ENCODE measurements around the gene AP1B1.
"Not testable (repeated sequence)": the region's sequence is repeated elsewhere in the genome, so short reads cannot be mapped to it uniquely, and the experiment has no call there.

Gene AP1B1

DNA sequence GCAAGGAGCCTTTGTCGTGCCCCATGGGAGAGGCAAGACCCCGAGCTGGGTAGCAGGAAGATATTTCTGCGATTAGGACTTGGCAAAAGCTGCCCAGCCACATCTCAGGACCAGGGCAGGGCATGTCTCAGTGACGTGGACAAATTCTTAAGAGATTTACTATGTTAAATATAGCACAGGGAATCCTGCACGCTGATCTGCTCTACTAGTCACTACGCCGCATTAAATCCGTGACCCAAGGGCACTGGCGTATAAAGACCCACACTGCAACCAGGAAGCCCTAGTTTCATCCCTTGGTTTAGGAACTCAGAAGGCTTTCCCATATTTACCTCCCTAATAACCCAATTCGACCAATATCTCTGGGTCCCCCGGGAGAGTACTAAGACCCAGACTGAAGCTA is 35.1 kb downstream of the AP1B1 start:
- in situ Hi-C loops (cut with HindIII; ENCODE audit: low pct_unique_long_range_greater_than_20kb, low sequenced_read_pairs), result no loop called here
- TF ChIP-seq JUND (IDR thresholded peaks at IDR 0.05; ENCODE audit: low read depth), result no peak
- DNase-seq (ENCODE audit: low read depth in 1 of 2, low spot score in 1 of 2), result no peak

DNA sequence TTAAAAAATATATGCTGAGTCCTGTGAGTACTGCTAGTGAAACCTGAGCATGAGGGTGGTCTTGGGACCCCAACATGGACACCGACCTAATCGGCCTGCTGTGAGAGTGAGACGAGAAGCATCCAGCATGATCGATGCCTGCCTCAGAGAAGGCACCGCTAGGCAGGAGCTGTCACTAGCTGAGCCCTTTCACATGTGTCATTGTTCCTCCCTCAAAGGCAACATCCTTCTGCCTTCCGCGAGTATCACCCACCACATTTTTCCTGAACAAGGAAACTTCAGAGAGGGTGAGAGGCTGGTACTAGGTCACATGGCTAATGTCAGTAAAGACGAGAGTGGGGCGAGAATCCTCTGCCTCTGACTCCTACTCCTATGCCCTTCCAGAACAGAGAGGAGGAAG is 35.6 kb downstream of the AP1B1 start:
- no peak for DNase-seq (ENCODE audit: low read depth in 1 of 2, low spot score in 1 of 2)
- in situ Hi-C loops (cut with HindIII; ENCODE audit: low pct_unique_long_range_greater_than_20kb, low sequenced_read_pairs), result no loop called here
- no peak for TF ChIP-seq JUND (IDR thresholded peaks at IDR 0.05; ENCODE audit: low read depth)

DNA sequence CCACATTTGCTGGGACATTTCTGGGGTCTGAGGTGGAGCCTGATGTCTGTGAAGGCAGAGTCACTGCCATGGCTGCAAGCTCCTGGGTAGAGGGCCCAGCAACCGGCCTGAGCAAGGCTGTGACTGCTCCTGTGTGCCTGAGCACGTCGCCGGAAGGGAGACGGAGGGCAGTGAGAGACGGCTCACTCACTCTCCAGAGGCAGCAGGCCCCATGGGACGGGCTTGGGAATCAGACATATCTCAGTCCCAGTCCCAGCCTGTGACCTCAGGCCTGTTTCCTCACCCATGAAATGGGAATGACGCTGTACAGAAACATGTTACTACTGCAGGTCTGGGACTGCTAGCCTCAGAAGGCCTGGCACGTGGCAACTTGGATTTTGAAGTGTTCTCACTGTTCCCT is 36.5 kb downstream of the AP1B1 start:
- in situ Hi-C loops (cut with HindIII; ENCODE audit: low pct_unique_long_range_greater_than_20kb, low sequenced_read_pairs), result no loop called here
- DNase-seq (ENCODE audit: low read depth in 1 of 2, low spot score in 1 of 2), result no peak
- no peak for TF ChIP-seq JUND (IDR thresholded peaks at IDR 0.05; ENCODE audit: low read depth)

DNA sequence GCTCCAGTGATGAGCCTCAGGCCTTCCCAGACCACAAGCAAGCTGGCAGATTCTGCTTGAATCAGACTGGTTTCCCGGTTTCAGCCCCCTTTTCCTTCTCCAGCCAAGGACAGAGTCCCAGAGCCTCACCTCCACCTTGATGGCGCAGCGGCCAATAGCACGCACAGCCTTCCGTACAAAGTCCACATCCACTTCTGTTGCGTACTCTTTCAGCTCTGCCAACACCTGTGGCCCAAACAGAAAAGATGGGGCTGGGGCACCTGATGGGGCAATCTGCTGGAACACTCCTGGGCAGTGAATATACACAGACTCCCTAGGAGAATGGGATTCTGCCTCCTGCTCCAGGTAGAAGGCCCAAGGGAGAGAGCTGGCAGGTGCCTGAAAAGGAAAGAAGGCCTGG is 37.3 kb downstream of the AP1B1 start:
- TF ChIP-seq JUND (IDR thresholded peaks at IDR 0.05; ENCODE audit: low read depth), result no peak
- DNase-seq (ENCODE audit: low read depth in 1 of 2, low spot score in 1 of 2), result no peak
- in situ Hi-C loops (cut with HindIII; ENCODE audit: low pct_unique_long_range_greater_than_20kb, low sequenced_read_pairs), result no loop called here

DNA sequence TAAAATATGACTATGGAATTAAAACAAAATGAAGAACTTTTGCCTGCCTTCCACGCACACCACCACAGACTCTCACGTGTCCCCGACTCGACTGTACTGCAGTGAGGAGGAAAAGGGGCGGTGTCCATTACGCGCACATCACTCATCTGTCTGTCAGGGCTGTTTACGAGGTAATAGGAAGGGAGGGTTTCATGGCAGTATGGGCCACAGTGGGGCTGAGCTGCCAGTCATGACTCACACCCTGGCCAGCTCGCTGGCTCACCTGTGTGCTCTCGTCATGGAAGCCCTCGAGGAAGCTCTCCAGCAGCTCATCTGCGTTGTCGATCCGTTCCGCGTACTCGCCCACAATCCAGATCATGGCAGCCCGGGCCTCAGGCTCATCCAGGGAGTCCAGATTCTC is 39.4 kb downstream of the AP1B1 start:
- no peak for DNase-seq (ENCODE audit: low read depth in 1 of 2, low spot score in 1 of 2)
- in situ Hi-C loops (cut with HindIII; ENCODE audit: low pct_unique_long_range_greater_than_20kb, low sequenced_read_pairs), result no loop called here
- TF ChIP-seq JUND (IDR thresholded peaks at IDR 0.05; ENCODE audit: low read depth), result no peak

DNA sequence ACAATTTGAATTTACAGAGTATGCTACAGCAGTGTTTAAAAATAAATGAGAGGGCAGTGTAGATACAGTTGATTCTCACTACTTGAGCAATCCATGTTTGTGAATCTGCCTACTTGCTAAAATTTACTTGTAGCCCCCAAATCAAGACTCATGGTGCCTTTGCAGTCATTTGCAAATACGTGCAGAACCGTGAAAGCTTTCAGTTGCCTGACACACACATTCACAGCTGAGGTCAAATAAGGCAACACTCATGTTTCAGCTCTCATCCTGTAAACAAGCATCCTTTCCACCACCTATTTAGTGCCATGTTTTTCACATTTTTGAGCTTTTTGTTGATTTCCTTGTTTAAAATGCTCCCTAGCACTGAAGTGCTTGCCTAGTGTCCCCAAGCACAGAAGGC is 40.3 kb downstream of the AP1B1 start:
- DNase-seq (ENCODE audit: low read depth in 1 of 2, low spot score in 1 of 2), result no peak
- in situ Hi-C loops (cut with HindIII; ENCODE audit: low pct_unique_long_range_greater_than_20kb, low sequenced_read_pairs), result no loop called here
- TF ChIP-seq JUND (IDR thresholded peaks at IDR 0.05; ENCODE audit: low read depth), result no peak

DNA sequence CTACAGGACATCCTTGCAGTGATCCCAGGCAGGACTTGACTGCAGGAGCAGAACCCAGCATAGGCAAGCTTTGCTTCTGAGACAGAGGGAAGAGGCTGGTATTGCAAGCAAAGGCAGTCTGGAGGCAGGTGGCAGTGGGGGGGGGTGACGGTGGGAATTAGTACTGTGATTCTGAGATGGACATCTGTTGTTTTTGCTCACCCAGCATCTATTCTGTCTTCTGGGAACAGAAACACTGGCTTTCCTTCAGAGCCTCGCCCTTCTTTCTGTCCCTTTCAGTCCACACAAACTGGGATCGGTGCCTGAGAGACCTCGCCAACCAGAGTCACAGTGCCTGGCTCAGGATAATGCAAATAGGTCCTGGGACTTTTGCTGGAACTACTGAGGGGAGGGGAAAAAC is 41.7 kb downstream of the AP1B1 start:
- no peak for DNase-seq (ENCODE audit: low read depth in 1 of 2, low spot score in 1 of 2)
- in situ Hi-C loops (cut with HindIII; ENCODE audit: low pct_unique_long_range_greater_than_20kb, low sequenced_read_pairs), result no loop called here
- TF ChIP-seq JUND (IDR thresholded peaks at IDR 0.05; ENCODE audit: low read depth), result no peak

DNA sequence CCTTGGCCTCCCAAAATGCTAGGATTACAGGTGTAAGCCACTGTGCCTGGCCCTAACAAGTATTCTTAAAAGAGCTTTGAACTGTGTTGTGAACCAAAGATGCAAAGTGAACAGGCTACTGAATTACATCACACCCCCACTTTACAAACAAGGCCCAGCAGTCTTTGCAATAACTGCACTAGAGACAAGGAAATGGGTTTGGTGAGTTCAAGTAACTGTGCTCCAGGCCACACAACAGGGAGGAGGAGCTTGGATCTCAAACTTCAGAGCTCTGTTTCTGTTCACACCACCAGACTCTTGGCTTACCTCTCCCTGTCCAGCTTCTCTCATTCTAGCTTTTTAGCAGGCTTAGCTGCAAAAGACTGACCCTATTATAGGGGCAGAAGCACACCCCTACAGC is 42.4 kb downstream of the AP1B1 start:
- in situ Hi-C loops (cut with HindIII; ENCODE audit: low pct_unique_long_range_greater_than_20kb, low sequenced_read_pairs), result no loop called here
- no peak for TF ChIP-seq JUND (IDR thresholded peaks at IDR 0.05; ENCODE audit: low read depth)
- DNase-seq (ENCODE audit: low read depth in 1 of 2, low spot score in 1 of 2), result peak; percentile 57 to 79

DNA sequence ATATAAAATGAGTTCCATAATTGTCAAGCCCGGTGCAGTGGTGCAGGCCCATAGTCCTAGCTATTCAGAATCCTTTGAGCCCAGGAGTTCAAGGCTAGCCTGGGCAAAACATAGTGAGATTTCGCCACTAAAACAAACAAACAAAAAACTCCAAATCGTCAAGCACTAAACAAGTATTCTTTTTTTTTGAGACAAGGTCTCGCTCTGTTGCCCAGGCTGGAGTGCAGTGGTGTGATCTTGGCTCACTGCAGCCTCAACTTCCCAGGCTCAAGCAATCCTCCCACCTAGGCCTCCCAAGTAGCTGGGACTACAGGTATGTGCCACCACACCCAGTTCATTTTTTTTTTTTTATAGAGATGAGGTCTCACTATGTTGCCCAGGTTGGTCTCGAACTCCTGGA is 43.5 kb downstream of the AP1B1 start:
- DNase-seq (ENCODE audit: low read depth in 1 of 2, low spot score in 1 of 2); in situ Hi-C loops (cut with HindIII; ENCODE audit: low pct_unique_long_range_greater_than_20kb, low sequenced_read_pairs): not testable (repeated sequence)

DNA sequence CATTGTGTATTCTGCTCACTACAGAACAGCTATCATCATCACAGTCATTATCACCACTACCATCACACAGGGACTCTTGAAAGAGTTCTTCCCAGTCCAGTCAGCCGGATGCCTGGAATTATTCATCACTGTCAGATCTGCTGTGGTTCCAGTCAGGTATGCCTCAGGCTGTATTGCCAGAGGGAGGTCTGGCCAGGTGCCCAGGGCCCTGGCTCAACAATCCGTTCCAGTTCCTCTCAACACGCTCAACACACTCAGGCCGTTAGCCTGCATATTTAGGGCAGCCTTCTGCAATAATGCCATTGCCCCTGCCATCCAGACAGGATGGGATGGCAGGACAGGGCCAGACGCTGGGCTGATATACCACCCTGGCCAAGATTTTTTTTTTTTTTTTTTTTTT is 44.2 kb downstream of the AP1B1 start:
- no peak for TF ChIP-seq JUND (IDR thresholded peaks at IDR 0.05; ENCODE audit: low read depth)
- in situ Hi-C loops (cut with HindIII; ENCODE audit: low pct_unique_long_range_greater_than_20kb, low sequenced_read_pairs), result no loop called here
- peak in 1 of 2 experiments; percentile 70 for DNase-seq (ENCODE audit: low read depth in 1 of 2, low spot score in 1 of 2)

DNA sequence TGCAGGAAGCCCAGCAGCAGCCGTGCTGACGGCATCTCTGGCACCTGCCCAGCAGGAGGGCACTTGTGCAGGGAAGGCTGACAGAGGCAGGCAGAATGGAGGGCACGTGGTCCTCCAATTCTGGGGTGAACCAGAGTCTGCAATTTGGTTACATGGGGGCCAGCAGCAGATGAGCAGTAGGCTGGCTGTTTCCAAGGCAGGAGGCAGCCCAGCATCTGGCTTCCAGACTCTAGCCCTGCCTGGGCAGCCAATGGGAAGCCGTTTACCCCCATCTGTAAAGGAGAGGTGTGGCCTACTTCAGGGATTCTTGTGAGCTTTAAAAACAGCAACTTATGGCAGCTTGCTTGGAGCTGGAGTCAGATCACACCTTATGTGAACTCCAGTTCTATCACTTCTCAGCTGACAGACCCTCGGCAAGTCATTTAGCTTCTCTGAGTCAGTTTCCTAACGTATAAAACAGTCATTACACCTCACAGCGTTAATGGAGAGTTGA is 45.0 kb downstream of the AP1B1 start:
- TF ChIP-seq JUND (IDR thresholded peaks at IDR 0.05; ENCODE audit: low read depth), result no peak
- in situ Hi-C loops (cut with HindIII; ENCODE audit: low pct_unique_long_range_greater_than_20kb, low sequenced_read_pairs), result no loop called here
- peak; percentile 43 to 53 for DNase-seq (ENCODE audit: low read depth in 1 of 2, low spot score in 1 of 2)

DNA sequence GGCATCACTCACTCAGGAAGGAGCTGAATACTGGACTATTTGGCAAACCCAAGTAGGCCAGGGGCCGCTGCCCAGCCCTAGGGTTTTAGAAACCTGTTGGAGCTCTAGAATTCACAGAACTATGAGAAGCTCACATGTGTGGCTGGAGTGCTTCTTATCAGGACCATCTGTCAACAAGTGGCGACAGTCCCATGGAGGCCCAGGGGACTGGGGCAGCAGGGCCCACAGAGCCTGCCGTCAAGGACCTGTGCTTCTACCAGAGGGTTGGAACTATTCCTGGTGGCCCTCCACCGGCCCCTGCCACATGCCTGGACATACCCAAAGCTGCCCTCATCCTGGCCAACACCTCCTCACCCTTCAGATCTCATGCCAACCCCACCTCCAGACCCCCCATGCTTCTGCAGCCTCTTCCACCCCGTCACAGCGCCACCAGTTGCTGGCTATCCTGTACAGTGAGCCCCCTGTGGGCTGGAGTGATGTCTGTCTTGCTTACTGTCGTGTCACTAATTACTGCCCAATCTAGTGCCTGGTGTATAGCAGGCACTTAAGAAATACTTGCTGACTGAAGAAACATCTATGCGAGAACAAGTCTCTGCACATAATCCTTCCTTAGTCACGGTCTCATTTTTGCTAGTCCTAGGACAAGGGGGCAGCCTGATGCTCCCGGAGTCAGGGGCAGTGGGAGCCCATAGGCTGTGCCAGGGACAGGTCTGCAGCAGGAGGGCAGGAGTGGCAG is 45.6 kb downstream of the AP1B1 start:
- TF ChIP-seq JUND (IDR thresholded peaks at IDR 0.05; ENCODE audit: low read depth), result no peak
- DNase-seq (ENCODE audit: low read depth in 1 of 2, low spot score in 1 of 2), result peak; percentile 47 to 79
- in situ Hi-C loops (cut with HindIII; ENCODE audit: low pct_unique_long_range_greater_than_20kb, low sequenced_read_pairs), result no loop called here

DNA sequence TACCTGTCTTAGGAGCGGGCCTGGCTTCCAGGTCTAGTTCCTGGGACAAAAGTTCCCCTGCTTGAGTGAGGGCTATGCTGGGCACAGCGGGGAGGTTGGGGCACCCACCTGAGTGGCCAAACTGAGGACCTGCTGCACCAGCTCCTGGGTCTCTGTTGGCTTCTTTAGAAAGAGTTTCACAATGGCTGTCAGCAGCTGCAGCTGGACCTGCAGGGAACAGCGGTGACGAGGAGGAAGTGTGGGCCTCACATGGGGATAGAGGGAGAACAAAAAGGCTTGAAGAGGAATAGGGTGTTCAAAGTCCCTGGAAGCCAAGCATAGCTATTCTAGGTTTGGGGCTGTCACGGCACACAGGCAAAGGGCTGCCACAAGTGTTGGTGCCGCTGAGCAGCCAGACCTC is 46.2 kb downstream of the AP1B1 start:
- no peak for TF ChIP-seq JUND (IDR thresholded peaks at IDR 0.05; ENCODE audit: low read depth)
- in situ Hi-C loops (cut with HindIII; ENCODE audit: low pct_unique_long_range_greater_than_20kb, low sequenced_read_pairs), result no loop called here
- no peak for DNase-seq (ENCODE audit: low read depth in 1 of 2, low spot score in 1 of 2)

DNA sequence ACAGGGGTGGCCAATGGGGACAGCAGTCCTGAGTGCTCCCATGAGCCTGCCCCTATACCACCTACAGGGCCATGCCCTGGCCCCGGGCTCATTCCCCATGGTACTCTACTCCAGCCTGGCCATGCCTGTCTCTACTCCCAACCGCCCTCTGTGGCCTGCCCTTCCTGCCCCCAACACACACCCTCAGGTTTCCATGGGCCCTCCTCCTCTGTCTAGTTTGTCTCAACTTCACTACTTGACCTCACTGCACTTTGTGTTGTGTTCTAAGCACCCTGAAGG is 46.6 kb downstream of the AP1B1 start:
- in situ Hi-C loops (cut with HindIII; ENCODE audit: low pct_unique_long_range_greater_than_20kb, low sequenced_read_pairs), result no loop called here
- no peak for TF ChIP-seq JUND (IDR thresholded peaks at IDR 0.05; ENCODE audit: low read depth)
- DNase-seq (ENCODE audit: low read depth in 1 of 2, low spot score in 1 of 2), result no peak

Measured in T47D (cell line).